ENCODE data around the gene GSC2. TPM values are rescaled to one million over a fixed set of nuclear protein-coding genes. Genes with fewer than 3 reads are reported as not detected.
A peak's percentile ranks its signal among the peaks of the same experiment; 100 is the strongest.

Gene GSC2
- total and polyA plus RNA-seq, 9 donors, result not detected

DNA sequence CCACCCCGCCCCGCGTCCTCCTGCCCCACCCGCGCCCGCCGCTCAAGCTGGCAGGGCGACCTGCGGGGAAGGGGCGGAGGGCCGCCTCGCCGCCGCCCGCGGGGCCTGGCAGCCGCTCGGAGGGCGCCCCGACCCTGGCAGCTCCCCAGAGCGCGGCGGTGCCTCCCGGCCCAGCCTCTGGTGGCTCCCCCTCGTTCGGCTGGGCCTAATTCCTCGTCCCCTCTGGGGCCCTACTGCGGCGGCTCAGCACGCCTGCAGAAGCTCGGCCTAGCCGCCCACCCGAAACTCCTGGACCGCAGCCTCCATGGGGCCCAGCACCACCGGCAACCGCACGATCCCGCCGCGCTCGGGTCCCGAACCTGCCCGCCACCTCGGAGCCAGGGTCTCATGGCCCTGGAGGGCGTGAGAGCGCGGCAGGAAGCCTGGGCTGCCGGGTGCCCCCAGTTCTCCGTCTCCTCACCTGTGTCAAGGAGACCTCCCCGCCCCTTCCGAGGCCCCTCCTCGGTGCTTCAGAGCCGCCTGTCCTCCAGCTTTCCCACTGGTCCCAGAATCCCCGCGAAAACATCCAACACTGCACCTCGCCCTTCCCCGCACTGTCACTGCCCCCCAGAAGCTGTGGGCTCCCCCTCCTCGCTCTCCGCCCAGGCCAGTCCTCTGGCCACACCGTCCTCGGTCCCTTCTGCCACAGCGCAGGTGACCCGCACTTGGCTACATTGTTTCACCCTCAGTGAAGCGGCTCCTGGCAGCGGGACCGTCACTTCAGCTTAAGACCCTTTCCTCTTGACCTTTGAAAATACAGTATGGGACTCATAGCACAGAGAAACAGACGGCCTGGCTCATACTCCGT is 613 bp upstream of the GSC2 start:
- no peaks in the 10 kb centered on the region for H3K4me1 ChIP-seq (ENCODE audit: insufficient read depth)
- H3K4me3 ChIP-seq, result no peak overlapping the region
- H3K27ac ChIP-seq, result no peak overlapping the region
- peaks cover 4% of the 10 kb centered on the region for H3K27me3 ChIP-seq
- TF ChIP-seq POLR2A (IDR thresholded peaks at IDR 0.05) (no peak), EP300 (IDR thresholded peaks at IDR 0.05) (no peak)
- TF ChIP-seq, protein P1, sequence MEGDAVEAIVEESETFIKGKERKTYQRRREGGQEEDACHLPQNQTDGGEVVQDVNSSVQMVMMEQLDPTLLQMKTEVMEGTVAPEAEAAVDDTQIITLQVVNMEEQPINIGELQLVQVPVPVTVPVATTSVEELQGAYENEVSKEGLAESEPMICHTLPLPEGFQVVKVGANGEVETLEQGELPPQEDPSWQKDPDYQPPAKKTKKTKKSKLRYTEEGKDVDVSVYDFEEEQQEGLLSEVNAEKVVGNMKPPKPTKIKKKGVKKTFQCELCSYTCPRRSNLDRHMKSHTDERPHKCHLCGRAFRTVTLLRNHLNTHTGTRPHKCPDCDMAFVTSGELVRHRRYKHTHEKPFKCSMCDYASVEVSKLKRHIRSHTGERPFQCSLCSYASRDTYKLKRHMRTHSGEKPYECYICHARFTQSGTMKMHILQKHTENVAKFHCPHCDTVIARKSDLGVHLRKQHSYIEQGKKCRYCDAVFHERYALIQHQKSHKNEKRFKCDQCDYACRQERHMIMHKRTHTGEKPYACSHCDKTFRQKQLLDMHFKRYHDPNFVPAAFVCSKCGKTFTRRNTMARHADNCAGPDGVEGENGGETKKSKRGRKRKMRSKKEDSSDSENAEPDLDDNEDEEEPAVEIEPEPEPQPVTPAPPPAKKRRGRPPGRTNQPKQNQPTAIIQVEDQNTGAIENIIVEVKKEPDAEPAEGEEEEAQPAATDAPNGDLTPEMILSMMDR (IDR thresholded peaks at IDR 0.05), result no peak
- WGBS, 3 donors, result 4 to 10% (median 8%) methylated on average over 48 to 68 of the region's 68 CpGs
- no peak for DNase-seq
- intact Hi-C loops (cut with DNase I), result no loop called here
- peaks cover 0 to 4% of the 10 kb centered on the region in 2 donors for H3K9me3 ChIP-seq
- no peaks in the 10 kb centered on the region for H3K36me3 ChIP-seq

DNA sequence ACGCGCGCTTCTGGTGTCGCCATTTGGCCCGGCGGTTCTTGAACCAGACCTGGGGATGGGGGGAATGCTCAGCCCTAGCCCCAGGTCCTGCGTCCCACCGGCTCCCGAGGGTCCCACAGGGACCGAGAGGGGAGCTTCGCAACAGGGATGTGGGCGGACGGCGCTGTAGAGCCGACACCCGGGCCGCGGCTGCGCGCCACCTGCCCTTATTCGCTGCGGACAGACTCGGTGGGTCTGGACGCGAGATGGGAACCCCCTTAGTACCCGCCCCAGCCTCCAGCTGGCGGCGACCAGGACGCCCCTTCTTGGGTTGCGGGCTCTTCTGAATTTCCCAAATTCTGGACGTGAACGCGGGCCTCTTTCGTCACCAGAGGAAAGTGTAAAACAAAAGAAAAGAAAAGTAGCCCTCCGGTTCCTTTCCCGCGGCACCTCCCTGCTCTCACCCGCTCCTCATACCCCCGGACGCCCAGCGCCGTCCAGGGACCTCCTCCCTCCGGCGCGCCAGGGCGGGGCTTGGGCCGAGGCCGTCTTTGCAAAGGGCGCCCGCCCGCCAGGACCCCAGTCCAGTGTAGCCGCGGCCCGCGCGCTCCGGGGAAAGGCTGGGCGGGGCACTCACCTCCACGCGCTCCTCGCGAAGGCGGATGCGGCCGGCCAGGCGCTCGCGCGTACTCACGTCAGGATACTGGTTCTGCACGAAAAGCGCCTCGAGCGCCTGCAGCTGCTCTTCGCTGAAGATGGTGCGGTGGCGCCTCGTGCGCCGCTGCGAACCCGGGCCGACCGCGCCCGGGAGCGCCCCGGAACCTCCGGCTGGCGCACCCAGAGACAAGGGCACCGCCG is 827 bp downstream of the GSC2 start:
- no peak overlapping the region for H3K4me3 ChIP-seq
- H3K9me3 ChIP-seq, result peaks cover 0 to 4% of the 10 kb centered on the region in 2 donors
- no peak overlapping the region for H3K27ac ChIP-seq
- intact Hi-C loops (cut with DNase I), result loop anchor here in 1 of 4 donors (2.0 to 5.0 kb wide), 2 partner anchors 20 to 483 kb away; no protein-coding TSS in a partner anchor
- no peaks in the 10 kb centered on the region for H3K36me3 ChIP-seq
- H3K27me3 ChIP-seq, result peaks cover 4% of the 10 kb centered on the region
- no peak for DNase-seq
- TF ChIP-seq, protein P1 (IDR thresholded peaks at IDR 0.05), result no peak
- no peak for TF ChIP-seq POLR2A (IDR thresholded peaks at IDR 0.05)
- no peak for TF ChIP-seq EP300 (IDR thresholded peaks at IDR 0.05)
- WGBS, 3 donors, result 0 to 1% (median 1%) methylated on average over 82 to 92 of the region's 92 CpGs
- H3K4me1 ChIP-seq (ENCODE audit: insufficient read depth), result no peaks in the 10 kb centered on the region

DNA sequence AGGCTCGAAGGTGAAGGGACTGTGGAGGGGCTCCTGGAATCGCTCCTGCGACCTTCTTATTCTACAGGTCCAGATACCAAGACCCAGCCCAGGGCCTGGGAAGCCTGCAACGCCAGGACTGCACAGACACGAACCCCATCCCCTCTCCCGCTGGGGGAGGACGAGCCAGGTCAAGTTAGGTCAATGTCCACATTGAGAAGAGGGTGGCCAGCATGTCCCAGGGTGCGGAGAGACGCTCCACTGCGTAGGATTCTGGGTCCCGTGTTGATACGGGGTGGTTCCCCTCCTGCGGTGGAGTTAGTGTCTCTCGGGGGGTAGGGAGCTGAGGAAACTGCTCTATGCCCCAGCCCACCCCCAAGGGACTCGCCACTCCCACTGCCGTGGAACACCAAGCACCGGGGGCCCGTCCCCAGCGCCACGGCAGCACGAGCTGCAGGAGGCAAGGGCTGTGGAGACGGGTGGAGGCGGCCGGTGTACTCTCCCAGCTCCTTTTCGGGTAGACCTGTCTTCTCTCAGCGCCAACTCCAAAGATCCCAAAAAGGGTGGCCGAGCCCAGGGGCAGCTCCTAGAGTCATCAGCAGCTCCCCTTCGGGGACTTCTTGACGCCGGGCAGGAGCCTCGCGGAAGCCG is 1.6 kb downstream of the GSC2 start:
- TF ChIP-seq POLR2A (IDR thresholded peaks at IDR 0.05) (no peak), EP300 (IDR thresholded peaks at IDR 0.05) (no peak)
- TF ChIP-seq, protein P1 (IDR thresholded peaks at IDR 0.05), result no peak
- Histone ChIP-seq H3K4me1 (ENCODE audit: insufficient read depth) (peaks cover 2% of the 10 kb centered on the region), H3K4me3 (no peak overlapping the region), H3K9me3 (peaks cover 0 to 4% of the 10 kb centered on the region in 2 donors), H3K36me3 (no peaks in the 10 kb centered on the region), H3K27ac (no peak overlapping the region), H3K27me3 (peaks cover 4% of the 10 kb centered on the region)
- intact Hi-C loops (cut with DNase I), result loop anchor here in 1 of 4 donors (2.0 to 5.0 kb wide), 2 partner anchors 20 to 484 kb away; no protein-coding TSS in a partner anchor
- DNase-seq, result peak in 2 of 5 donors; percentile 12 to 25
- 26 to 39% (median 33%) methylated on average over 30 to 33 of the region's 33 CpGs for WGBS, 3 donors

DNA sequence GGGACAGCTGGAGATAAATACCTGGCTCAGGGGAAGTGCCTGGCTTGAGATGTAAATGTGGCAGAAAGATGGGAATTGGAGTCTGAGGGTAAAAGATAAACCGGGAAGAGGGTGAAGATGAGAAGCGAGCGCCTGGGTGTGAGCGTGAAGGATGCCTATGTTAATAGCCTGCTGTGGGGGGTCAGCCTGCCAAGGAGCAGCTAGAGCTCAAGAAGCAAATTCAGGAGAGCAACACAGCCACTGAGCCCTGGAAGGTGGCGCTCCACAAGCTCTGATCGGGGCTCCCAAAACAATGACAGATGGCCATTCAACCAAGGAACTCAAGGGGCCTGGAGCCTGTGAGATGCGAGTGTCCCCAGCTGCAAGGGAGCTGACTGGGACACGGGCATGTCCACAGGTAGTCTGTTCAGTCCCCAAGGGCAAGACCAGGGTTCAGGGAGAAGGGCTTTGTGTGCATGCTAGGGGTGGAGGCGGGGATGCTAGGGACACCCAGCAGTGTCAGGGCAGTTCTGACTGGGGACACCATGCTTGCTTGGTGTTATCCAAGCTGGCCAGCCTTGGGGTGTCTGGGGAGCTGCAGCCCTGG is 2.8 kb downstream of the GSC2 start:
- intact Hi-C loops (cut with DNase I), result loop anchor here in 1 of 4 donors (5.0 kb wide), 1 partner anchor 485 kb away; no protein-coding TSS in a partner anchor
- no peak for DNase-seq
- Histone ChIP-seq H3K4me3 (no peak overlapping the region), H3K27me3 (peaks cover 4% of the 10 kb centered on the region), H3K9me3 (peaks cover 0 to 4% of the 10 kb centered on the region in 2 donors), H3K36me3 (no peaks in the 10 kb centered on the region), H3K27ac (no peak overlapping the region), H3K4me1 (ENCODE audit: insufficient read depth) (peaks cover 2% of the 10 kb centered on the region)
- 26 to 32% (median 26%) methylated on average over 9 of the region's 9 CpGs for WGBS, 3 donors
- no peak for TF ChIP-seq POLR2A (IDR thresholded peaks at IDR 0.05)
- TF ChIP-seq, protein P1 (IDR thresholded peaks at IDR 0.05), result no peak
- TF ChIP-seq EP300 (IDR thresholded peaks at IDR 0.05), result no peak

Measured in ovary (tissue), 9 donors.